ENCODE results near the gene FSTL5. TPM values are rescaled to one million over a fixed set of nuclear protein-coding genes. Genes with fewer than 3 reads are reported as not detected.
"Not testable (repeated sequence)": the region's sequence is repeated elsewhere in the genome, so short reads cannot be mapped to it uniquely, and the experiment has no call there.

FSTL5 gene
- total RNA-seq, 2 donors from 2014 or later, result not detected

- Mint-ChIP-seq H3K27ac (no peak overlapping the region), H3K4me3 (no peak overlapping the region), H3K4me1 (no peaks in the 10 kb centered on the region), H3K36me3 (ENCODE audit: low read depth) (no peaks in the 10 kb centered on the region), H3K27me3 (no peaks in the 10 kb centered on the region), H3K9me3 (peaks cover 12% of the 10 kb centered on the region)
- ATAC-seq (replicated peaks), result no peak
These were observed 32.5 kb downstream of the FSTL5 start for GRCh38 chr4:162131256-162131655.

- Mint-ChIP-seq H3K9me3 (peaks cover 3% of the 10 kb centered on the region), H3K4me1 (no peaks in the 10 kb centered on the region), H3K27ac (no peak overlapping the region), H3K27me3 (no peaks in the 10 kb centered on the region), H3K36me3 (ENCODE audit: low read depth) (no peaks in the 10 kb centered on the region), H3K4me3 (no peak overlapping the region)
- no peak for ATAC-seq (replicated peaks)
These were observed 37.1 kb downstream of the FSTL5 start for GRCh38 chr4:162126729-162127128.

GRCh38 chr4:162117051-162117450 lies 46.7 kb downstream of the FSTL5 start:
- H3K4me1 Mint-ChIP-seq, result no peaks in the 10 kb centered on the region
- no peak overlapping the region for H3K27ac Mint-ChIP-seq
- no peaks in the 10 kb centered on the region for H3K36me3 Mint-ChIP-seq (ENCODE audit: low read depth)
- ATAC-seq (replicated peaks), result no peak
- H3K9me3 Mint-ChIP-seq, result peaks cover 3% of the 10 kb centered on the region
- no peaks in the 10 kb centered on the region for H3K27me3 Mint-ChIP-seq
- no peak overlapping the region for H3K4me3 Mint-ChIP-seq

GRCh38 chr4:162116095-162116779 lies 47.6 kb downstream of the FSTL5 start:
- H3K36me3 Mint-ChIP-seq (ENCODE audit: low read depth), result no peaks in the 10 kb centered on the region
- H3K27ac Mint-ChIP-seq, result no peak overlapping the region
- H3K4me3 Mint-ChIP-seq, result no peak overlapping the region
- peaks cover 3% of the 10 kb centered on the region for H3K9me3 Mint-ChIP-seq
- no peaks in the 10 kb centered on the region for H3K27me3 Mint-ChIP-seq
- ATAC-seq (replicated peaks), result no peak
- H3K4me1 Mint-ChIP-seq, result no peaks in the 10 kb centered on the region

- Mint-ChIP-seq H3K27me3 (no peaks in the 10 kb centered on the region), H3K27ac (no peak overlapping the region), H3K4me1 (no peaks in the 10 kb centered on the region), H3K36me3 (ENCODE audit: low read depth) (no peaks in the 10 kb centered on the region), H3K9me3 (peaks cover 3% of the 10 kb centered on the region), H3K4me3 (no peak overlapping the region)
- no peak for ATAC-seq (replicated peaks)
These were observed 48.5 kb downstream of the FSTL5 start for GRCh38 chr4:162115333-162115732.

GRCh38 chr4:162111078-162111477 lies 52.7 kb downstream of the FSTL5 start:
- no peaks in the 10 kb centered on the region for H3K36me3 Mint-ChIP-seq (ENCODE audit: low read depth)
- peaks cover 6% of the 10 kb centered on the region for H3K9me3 Mint-ChIP-seq
- no peaks in the 10 kb centered on the region for H3K27me3 Mint-ChIP-seq
- H3K4me1 Mint-ChIP-seq, result no peaks in the 10 kb centered on the region
- no peak for ATAC-seq (replicated peaks)
- no peak overlapping the region for H3K27ac Mint-ChIP-seq
- no peak overlapping the region for H3K4me3 Mint-ChIP-seq

- Mint-ChIP-seq H3K36me3 (ENCODE audit: low read depth) (no peaks in the 10 kb centered on the region), H3K9me3 (peaks cover 7% of the 10 kb centered on the region), H3K27me3 (no peaks in the 10 kb centered on the region), H3K4me1 (no peaks in the 10 kb centered on the region), H3K27ac (no peak overlapping the region), H3K4me3 (no peak overlapping the region)
- ATAC-seq (replicated peaks), result no peak
These were observed 59.2 kb downstream of the FSTL5 start for GRCh38 chr4:162104459-162105124.

GRCh38 chr4:162103908-162104307 lies 59.9 kb downstream of the FSTL5 start:
- H3K27me3 Mint-ChIP-seq; ATAC-seq (replicated peaks); H3K36me3 Mint-ChIP-seq (ENCODE audit: low read depth); H3K4me1 Mint-ChIP-seq; H3K4me3 Mint-ChIP-seq; H3K9me3 Mint-ChIP-seq; H3K27ac Mint-ChIP-seq: not testable (repeated sequence)

- H3K4me1 Mint-ChIP-seq, result no peaks in the 10 kb centered on the region
- ATAC-seq (replicated peaks), result no peak
- no peaks in the 10 kb centered on the region for H3K27me3 Mint-ChIP-seq
- peaks cover 7% of the 10 kb centered on the region for H3K9me3 Mint-ChIP-seq
- no peak overlapping the region for H3K4me3 Mint-ChIP-seq
- no peaks in the 10 kb centered on the region for H3K36me3 Mint-ChIP-seq (ENCODE audit: low read depth)
- H3K27ac Mint-ChIP-seq, result no peak overlapping the region
These were observed 61.1 kb downstream of the FSTL5 start for GRCh38 chr4:162102713-162103112.

- Mint-ChIP-seq H3K27me3 (no peaks in the 10 kb centered on the region), H3K4me3 (no peak overlapping the region), H3K36me3 (ENCODE audit: low read depth) (no peaks in the 10 kb centered on the region), H3K4me1 (no peaks in the 10 kb centered on the region), H3K27ac (no peak overlapping the region), H3K9me3 (peaks cover 6% of the 10 kb centered on the region)
- ATAC-seq (replicated peaks), result no peak
These were observed 62.5 kb downstream of the FSTL5 start for GRCh38 chr4:162101337-162101736.

GRCh38 chr4:162075726-162076125 lies 88.1 kb downstream of the FSTL5 start:
- Mint-ChIP-seq H3K4me3 (no peak overlapping the region), H3K4me1 (no peaks in the 10 kb centered on the region), H3K27ac (no peak overlapping the region), H3K36me3 (ENCODE audit: low read depth) (no peaks in the 10 kb centered on the region), H3K9me3 (peaks cover 9% of the 10 kb centered on the region), H3K27me3 (no peaks in the 10 kb centered on the region)
- no peak for ATAC-seq (replicated peaks)

- H3K4me1 Mint-ChIP-seq, result no peaks in the 10 kb centered on the region
- ATAC-seq (replicated peaks), result no peak
- no peak overlapping the region for H3K27ac Mint-ChIP-seq
- H3K36me3 Mint-ChIP-seq (ENCODE audit: low read depth), result no peaks in the 10 kb centered on the region
- no peak overlapping the region for H3K4me3 Mint-ChIP-seq
- H3K9me3 Mint-ChIP-seq, result peaks cover 10% of the 10 kb centered on the region
- H3K27me3 Mint-ChIP-seq, result no peaks in the 10 kb centered on the region
These were observed 102.6 kb downstream of the FSTL5 start for GRCh38 chr4:162061214-162061613.

GRCh38 chr4:162059656-162060055 lies 104.1 kb downstream of the FSTL5 start:
- H3K36me3 Mint-ChIP-seq (ENCODE audit: low read depth), result no peaks in the 10 kb centered on the region
- H3K4me1 Mint-ChIP-seq, result no peaks in the 10 kb centered on the region
- no peaks in the 10 kb centered on the region for H3K27me3 Mint-ChIP-seq
- H3K9me3 Mint-ChIP-seq, result peaks cover 8% of the 10 kb centered on the region
- no peak for ATAC-seq (replicated peaks)
- no peak overlapping the region for H3K27ac Mint-ChIP-seq
- no peak overlapping the region for H3K4me3 Mint-ChIP-seq

GRCh38 chr4:162056990-162057389 lies 106.8 kb downstream of the FSTL5 start:
- no peak for ATAC-seq (replicated peaks)
- peaks cover 3% of the 10 kb centered on the region for H3K9me3 Mint-ChIP-seq
- H3K4me1 Mint-ChIP-seq, result no peaks in the 10 kb centered on the region
- H3K27me3 Mint-ChIP-seq, result no peaks in the 10 kb centered on the region
- H3K4me3 Mint-ChIP-seq, result no peak overlapping the region
- H3K27ac Mint-ChIP-seq, result no peak overlapping the region
- H3K36me3 Mint-ChIP-seq (ENCODE audit: low read depth), result no peaks in the 10 kb centered on the region

GRCh38 chr4:162046135-162046534 lies 117.7 kb downstream of the FSTL5 start:
- Mint-ChIP-seq H3K9me3 (no peaks in the 10 kb centered on the region), H3K36me3 (ENCODE audit: low read depth) (no peaks in the 10 kb centered on the region), H3K27me3 (no peaks in the 10 kb centered on the region), H3K4me1 (no peaks in the 10 kb centered on the region), H3K27ac (no peak overlapping the region), H3K4me3 (no peak overlapping the region)
- ATAC-seq (replicated peaks), result no peak

Measured in activated T-helper 17 cell treated with anti-CD3 and anti-CD28 coated beads, Interleukin-2, amount 50 U/mL, for 72 hours (primary cell).